A549 (cell line): ENCODE data around the gene RALGAPA1. TPM values are rescaled to one million over a fixed set of nuclear protein-coding genes. Genes with fewer than 3 reads are reported as not detected.

Source experiments
- ATAC-seq, 2 experiments: fragments of 200-7000 bp in 1 of 2; fragments of >200 bp in 1 of 2; cut with Nextera tagmentation in 1 of 2; cut with Tn5 transposase in 1 of 2; 3 replicates each; pipeline versions ENCODE4 v1.8.0 to v1.9.1; 2018 to 2020; ENCODE audit warnings: mild to moderate bottlenecking in 1 of 2, moderate library complexity in 1 of 2
- CTCF ChIA-PET: fragments of 300-600 bp; sonication (Branson Sonifier 250); formaldehyde crosslinking; extraction: SDS; loops from one replicate; lab custom pipeline; 2021; ENCODE audit warnings: antibody characterized with exemption, inconsistent platforms; lab: Yijun Ruan, JAX
- POLR2A ChIA-PET: fragments of 350-600 bp; formaldehyde crosslinking; extraction: SDS; loops from one replicate; lab custom pipeline; 2021; ENCODE audit warnings: antibody characterized with exemption, inconsistent platforms; lab: Yijun Ruan, JAX
- DNase-seq, 2 experiments: peaks; one replicate each; pipeline versions ENCODE4 v3.0.0 to v3.0.0-alpha.2; 2011 to 2016; ENCODE audit warnings: low read depth in 1 of 2, low spot score in 1 of 2
- FAIRE-seq: peaks from 2 replicates; lab custom pipeline; 2011; peaks lifted over from hg19 to GRCh38; lab: Jason Lieb, UNC
- H3K27ac ChIP-seq, 2 experiments: fragments of >200 bp; sonication (Bioruptor Twin); formaldehyde crosslinking; 3 replicates each; pipeline ENCODE4 v1.5.1; 2016 to 2017
- H3K4me1 ChIP-seq: fragments of >200 bp; sonication (Bioruptor Twin); formaldehyde crosslinking; 3 replicates; pipeline ENCODE4 v1.6.1; 2016
- H3K4me2 ChIP-seq: fragments of >200 bp; sonication (Bioruptor Twin); formaldehyde crosslinking; 3 replicates; pipeline ENCODE4 v1.6.1; 2016
- H3K4me3 ChIP-seq: fragments of >200 bp; sonication (Bioruptor Twin); formaldehyde crosslinking; 3 replicates; pipeline ENCODE4 v1.5.1; 2016
- H3K9me3 ChIP-seq: fragments of >200 bp; sonication (Bioruptor Twin); formaldehyde crosslinking; 3 replicates; pipeline ENCODE4 v1.6.1; 2016
- CBX8 ChIP-seq: fragments of 200-600 bp; sonication (generic); IDR thresholded peaks from 2 replicates; pipeline ENCODE4 v1.6.1; 2016
- CEBPB ChIP-seq, 2 experiments: fragments of >200 bp in 1 of 2; sonication (Bioruptor Twin) in 1 of 2; formaldehyde crosslinking in 1 of 2; IDR thresholded peaks; 2 replicates each; pipeline ENCODE4 v1.6.1; 2012 to 2016
- CTCF ChIP-seq: fragments of >200 bp; sonication (Bioruptor Twin); formaldehyde crosslinking; IDR thresholded peaks from 3 replicates; pipeline ENCODE4 v1.5.1; 2016
- E2F6 ChIP-seq: IDR thresholded peaks from 2 replicates; pipeline ENCODE4 v1.6.1; 2012; ENCODE audit warnings: low read depth, borderline replicate concordance
- FOSL2 ChIP-seq, 2 experiments: fragments of 450-650 bp in 1 of 2; fragments of >200 bp in 1 of 2; sonication (Bioruptor Twin) in 1 of 2; formaldehyde crosslinking; IDR thresholded peaks; 2 replicates each; pipeline versions ENCODE4 v1.5.0 to v1.6.1; 2016 to 2020; ENCODE audit warnings: mild to moderate bottlenecking in 1 of 2, moderate library complexity in 1 of 2
- FOXS1 ChIP-seq: fragments of 250-450 bp; sonication (Bioruptor Pico); IDR thresholded peaks from 2 replicates; pipeline ENCODE4 v1.5.0; 2020; ENCODE audit warnings: mild to moderate bottlenecking, moderate library complexity
- GATA3 ChIP-seq: IDR thresholded peaks from 2 replicates; pipeline ENCODE4 v1.6.1; 2012; ENCODE audit warnings: borderline replicate concordance
- HDAC2 ChIP-seq: fragments of 200-600 bp; sonication (generic); IDR thresholded peaks from 2 replicates; pipeline ENCODE4 v1.6.1; 2016
- HES2 ChIP-seq: fragments of >200 bp; sonication (Bioruptor Twin); formaldehyde crosslinking; IDR thresholded peaks from 2 replicates; pipeline ENCODE4 v1.6.1; 2016
- HEYL ChIP-seq: fragments of 250-450 bp; sonication (Bioruptor Pico); IDR thresholded peaks from 2 replicates; pipeline ENCODE4 v1.8.0; 2021; ENCODE audit warnings: mild to moderate bottlenecking, moderate library complexity
- HMGXB4 ChIP-seq: fragments of 250-450 bp; sonication (Bioruptor Pico); IDR thresholded peaks from 2 replicates; pipeline ENCODE4 v1.5.0; 2021; ENCODE audit warnings: mild to moderate bottlenecking, moderate library complexity, borderline replicate concordance
- JUNB ChIP-seq: fragments of >200 bp; sonication (Bioruptor Twin); formaldehyde crosslinking; IDR thresholded peaks from 2 replicates; pipeline ENCODE4 v1.6.1; 2016
- KDM1A ChIP-seq: fragments of 200-600 bp; sonication (generic); IDR thresholded peaks from 2 replicates; pipeline ENCODE4 v1.6.1; 2016; ENCODE audit warnings: low read depth, mild to moderate bottlenecking
- KDM5A ChIP-seq: fragments of 200-600 bp; sonication (generic); IDR thresholded peaks from 2 replicates; pipeline ENCODE4 v1.6.1; 2016; ENCODE audit warnings: antibody characterized with exemption, mild to moderate bottlenecking
- MAZ ChIP-seq: fragments of 150-350 bp; IDR thresholded peaks from 2 replicates; pipeline ENCODE4 v1.6.1; 2014; ENCODE audit warnings: antibody characterized with exemption, low read depth, low read length, borderline replicate concordance
- MYC ChIP-seq: IDR thresholded peaks from 2 replicates; pipeline ENCODE4 v1.6.1; 2012; ENCODE audit warnings: mild to moderate bottlenecking, inconsistent platforms, low read length, improper control_type of control experiment, borderline replicate concordance
- PBX3 ChIP-seq: IDR thresholded peaks from 2 replicates; pipeline ENCODE4 v1.6.1; 2012
- POLR2A ChIP-seq: IDR thresholded peaks from 2 replicates; pipeline ENCODE4 v1.6.1; 2012; ENCODE audit warnings: mild to moderate bottlenecking, low read length
- RARB ChIP-seq: fragments of 250-450 bp; sonication (Bioruptor Pico); IDR thresholded peaks from 2 replicates; pipeline ENCODE4 v1.8.0; 2021; ENCODE audit warnings: mild to moderate bottlenecking, moderate library complexity
- RCOR1 ChIP-seq: fragments of 150-350 bp; IDR thresholded peaks from 2 replicates; pipeline ENCODE4 v1.6.1; 2014; ENCODE audit warnings: antibody characterized with exemption, low read length, low read depth
- REST ChIP-seq: fragments of 200-600 bp; sonication (generic); IDR thresholded peaks from 2 replicates; pipeline ENCODE4 v1.6.1; 2016; ENCODE audit warnings: antibody characterized with exemption, mild to moderate bottlenecking, moderate library complexity
- ZNF302 ChIP-seq: fragments of 250-450 bp; sonication (Bioruptor Pico); IDR thresholded peaks from 2 replicates; pipeline ENCODE4 v1.9.0; 2021; ENCODE audit warnings: inconsistent platforms, mild to moderate bottlenecking, moderate library complexity
- ZSCAN20 ChIP-seq: fragments of 250-450 bp; sonication (Bioruptor Pico); IDR thresholded peaks from 2 replicates; pipeline ENCODE4 v1.8.0; 2022; ENCODE audit warnings: mild to moderate bottlenecking, moderate library complexity
- WGBS: methylation state at CpG from one replicate; pipeline ENCODE4 v1.1.6; 2017; ENCODE audit errors: missing lambda C conversion rate; 5-methylcytosine and 5-hydroxymethylcytosine counted together
- polyA plus RNA-seq, 4 experiments: library from polyadenylated mRNA; depleted of rRNA in 3 of 4; stranded (reverse); fragments of >200 nt; fragmentation: RNase III in 1 of 4; extraction: RNeasy Plus Mini Kit Qiagen cat#74134 plus additional on column Dnase treatment in 1 of 4; gene quantifications; 2 replicates in 3 of 4; 3 replicates in 1 of 4; pipeline ENCODE4 v1.2.3, GENCODE V29; 2011 to 2017

Gene RALGAPA1
- polyA plus RNA-seq, 2 of the 4 experiments (the other 2 are of a cell fraction) = 8.2 to 17.1 TPM

- Histone ChIP-seq H3K4me3 (no peak overlapping the region), H3K27ac (no peak overlapping the region), H3K9me3 (no peaks in the 10 kb centered on the region), H3K4me2 (no peak overlapping the region), H3K4me1 (no peaks in the 10 kb centered on the region)
- no peak for TF ChIP-seq KDM1A
- no peak for TF ChIP-seq GATA3
- no peak for TF ChIP-seq HMGXB4
- no peak for TF ChIP-seq RARB (CRISPR knock-in tag)
- TF ChIP-seq CTCF = no peak
- TF ChIP-seq CEBPB (IDR thresholded peaks at IDR 0.05) = no peak
- DNase-seq (no peak), FAIRE-seq (no peak), ATAC-seq (no peak)
- WGBS = 94% methylated on average over 3 of the region's 4 CpGs
- ChIA-PET POLR2A (no interaction called here), CTCF (no interaction called here)
These were observed 78.2 kb downstream of the RALGAPA1 start for GRCh38 chr14:35730871-35731270.

GRCh38 chr14:35727764-35728163 is 81.3 kb downstream of the RALGAPA1 start:
- Histone ChIP-seq H3K4me3 (no peak overlapping the region), H3K4me1 (peaks cover 19% of the 10 kb centered on the region), H3K9me3 (no peaks in the 10 kb centered on the region), H3K4me2 (no peak overlapping the region), H3K27ac (no peak overlapping the region)
- FAIRE-seq = no peak
- 69% methylated on average over 2 of the region's 2 CpGs for WGBS
- TF ChIP-seq RCOR1 = no peak
- TF ChIP-seq MAZ = no peak
- TF ChIP-seq FOSL2 (IDR thresholded peaks at IDR 0.05) = no peak
- no peak for TF ChIP-seq FOSL2 (CRISPR knock-in tag; IDR thresholded peaks at IDR 0.05)
- TF ChIP-seq JUNB = no peak
- TF ChIP-seq REST = no peak
- TF ChIP-seq ZSCAN20 = no peak
- TF ChIP-seq KDM5A = no peak
- TF ChIP-seq CBX8 = no peak
- no peak for TF ChIP-seq ZNF302
- no peak for TF ChIP-seq RARB (CRISPR knock-in tag)
- no peak for TF ChIP-seq HEYL (CRISPR knock-in tag)
- TF ChIP-seq MYC = no peak
- TF ChIP-seq PBX3 = no peak
- no peak for TF ChIP-seq HMGXB4
- TF ChIP-seq HES2 = no peak
- TF ChIP-seq E2F6 = no peak
- TF ChIP-seq HDAC2 = no peak
- no peak for TF ChIP-seq POLR2A
- no peak for TF ChIP-seq FOXS1 (CRISPR knock-in tag)
- ChIA-PET POLR2A (no interaction called here), CTCF (interaction anchor here (1.6 kb wide), 1 partner anchor 41 kb away, joined by 3 read pairs; no protein-coding TSS in a partner anchor)
- no peak for ATAC-seq
- no peak for DNase-seq
